Kidney capillary endothelial cell (primary cell): Measurements from ENCODE around the gene TFPI2.
A peak's percentile ranks its signal among the peaks of the same experiment; 100 is the strongest.
"Not testable (repeated sequence)": the region's sequence is repeated elsewhere in the genome, so short reads cannot be mapped to it uniquely, and the experiment has no call there.

Experiments
- DNase-seq: peaks from one replicate; pipeline ENCODE4 v3.0.0-alpha.2; 2018; ENCODE audit warnings: low spot score

The TFPI2 gene, protein sequence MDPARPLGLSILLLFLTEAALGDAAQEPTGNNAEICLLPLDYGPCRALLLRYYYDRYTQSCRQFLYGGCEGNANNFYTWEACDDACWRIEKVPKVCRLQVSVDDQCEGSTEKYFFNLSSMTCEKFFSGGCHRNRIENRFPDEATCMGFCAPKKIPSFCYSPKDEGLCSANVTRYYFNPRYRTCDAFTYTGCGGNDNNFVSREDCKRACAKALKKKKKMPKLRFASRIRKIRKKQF

DNA sequence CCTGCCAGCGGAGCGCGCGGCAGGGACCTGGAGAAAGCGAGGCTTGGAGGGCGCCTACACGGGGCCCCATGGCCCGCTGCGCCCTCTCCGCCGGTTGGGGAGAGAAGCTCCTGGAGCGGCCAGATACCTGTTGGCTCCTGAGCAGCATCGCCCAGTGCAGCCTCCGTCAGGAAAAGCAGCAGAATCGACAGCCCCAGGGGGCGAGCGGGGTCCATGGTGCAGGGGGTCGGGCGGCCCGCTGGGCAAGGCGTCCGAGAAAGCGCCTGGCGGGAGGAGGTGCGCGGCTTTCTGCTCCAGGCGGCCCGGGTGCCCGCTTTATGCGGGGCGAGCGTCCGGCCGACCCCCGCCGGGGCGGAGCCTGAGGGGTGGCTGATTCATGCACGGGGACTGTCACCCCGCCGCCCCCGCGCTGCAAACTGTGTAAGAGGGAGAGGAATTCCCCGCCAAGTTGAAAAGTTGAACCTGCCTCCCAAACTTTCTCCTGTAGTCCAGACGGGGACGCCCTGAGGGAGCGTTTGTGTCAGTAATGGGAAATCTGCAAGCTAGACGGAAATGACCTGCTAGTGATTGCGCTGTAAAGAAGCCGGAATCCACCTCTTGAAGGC is at the start of gene TFPI2:
TFPI2 (minus strand) TSS at position 290 of the 605 bp plus-strand sequence; CDS start at position 215, 75 bp downstream.
- peak; percentile 46 for DNase-seq

DNA sequence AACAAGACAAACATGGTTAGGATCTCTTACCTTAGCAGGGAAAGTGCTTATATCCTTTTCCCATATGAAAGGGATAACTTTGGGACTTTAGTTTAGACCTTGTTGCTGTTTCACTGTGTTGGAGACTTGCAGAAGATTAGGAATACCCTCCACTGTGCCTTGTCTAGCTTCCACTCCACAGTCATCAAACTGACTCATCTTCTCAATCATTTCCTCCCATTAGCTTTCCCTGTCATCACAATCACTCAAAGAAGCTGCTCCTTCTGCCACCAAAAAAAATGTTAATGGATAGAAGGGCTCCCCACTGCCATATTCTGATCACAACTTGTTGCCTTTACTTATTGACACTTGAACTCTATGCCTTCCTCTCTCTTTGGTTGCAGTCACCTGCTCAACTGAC is 47.7 kb upstream of the TFPI2 start:
- peak; percentile 44 for DNase-seq

DNA sequence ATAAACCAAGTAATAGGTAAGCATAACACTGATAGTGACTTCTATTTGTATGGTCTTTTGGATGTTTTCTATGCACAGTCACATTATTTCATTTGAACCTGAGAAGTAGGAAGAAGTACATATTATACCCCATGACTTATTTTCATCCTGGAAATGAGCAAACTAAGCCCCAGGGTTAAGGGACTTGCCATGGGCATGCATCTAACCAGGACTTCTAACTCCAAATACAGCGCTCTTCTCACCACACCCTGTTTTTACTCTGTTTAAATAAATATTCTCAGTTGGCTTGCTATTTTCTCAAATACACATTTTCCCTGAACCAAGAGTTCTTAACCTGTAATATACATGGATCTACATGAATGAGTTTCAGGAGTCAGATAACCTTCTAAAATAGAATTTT is 47.3 kb upstream of the TFPI2 start:
- no peak for DNase-seq

DNA sequence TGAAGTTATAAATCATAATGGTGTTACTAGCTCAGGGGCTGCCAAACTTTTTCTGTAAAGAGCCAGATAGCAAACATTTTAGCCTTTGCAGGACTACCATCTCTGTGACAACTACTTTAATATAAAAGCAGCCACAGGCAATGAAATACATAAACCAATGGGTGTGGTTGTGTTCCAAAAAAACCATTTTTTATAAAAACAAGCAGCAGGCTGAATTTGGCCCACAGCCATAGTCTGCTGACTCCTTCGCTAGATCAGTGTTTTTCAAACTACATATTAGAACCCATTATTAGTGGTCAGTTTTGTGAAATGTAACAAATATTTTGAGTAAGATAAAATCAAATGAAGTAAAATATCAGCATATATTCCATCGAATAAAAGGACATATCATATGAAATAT is 44.5 kb upstream of the TFPI2 start:
- DNase-seq: no peak

DNA sequence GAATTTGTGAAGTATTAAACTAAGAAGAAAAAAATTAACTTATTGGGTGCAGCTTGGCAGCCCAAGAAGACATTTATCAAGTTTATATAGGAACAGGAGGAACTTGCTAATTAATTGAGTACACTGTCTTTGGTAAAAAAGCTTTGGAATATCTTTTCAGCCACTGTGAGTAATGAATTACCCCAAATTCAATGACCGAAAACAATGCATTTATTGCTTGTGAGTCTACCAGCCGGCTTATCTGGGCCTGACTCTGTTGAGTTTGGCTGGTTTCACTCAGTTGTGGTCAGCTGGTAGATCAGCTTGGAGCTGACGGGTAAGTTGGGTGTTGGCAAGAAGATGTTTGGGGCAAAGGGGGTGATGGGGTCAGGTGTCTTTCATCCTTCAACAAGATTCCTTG is 42.6 kb upstream of the TFPI2 start:
- DNase-seq: no peak

DNA sequence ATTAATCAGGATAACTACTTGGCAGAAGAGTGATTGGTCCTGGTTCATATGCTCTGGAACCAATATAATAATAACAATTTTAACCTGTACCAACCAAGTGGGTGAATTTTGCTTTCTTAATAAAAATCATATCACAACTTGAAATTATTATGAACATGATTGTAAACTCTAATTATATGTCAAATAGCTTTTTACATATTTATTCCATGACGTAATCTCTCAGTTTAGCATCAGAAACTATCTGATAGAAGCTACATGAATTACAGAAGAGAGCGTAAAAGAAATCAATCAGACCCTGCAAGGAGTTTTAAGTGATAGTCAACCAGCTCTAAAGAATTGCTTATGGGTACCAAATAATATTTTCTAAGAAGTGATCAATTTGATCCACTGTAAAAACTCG is 41.1 kb upstream of the TFPI2 start:
- no peak for DNase-seq

DNA sequence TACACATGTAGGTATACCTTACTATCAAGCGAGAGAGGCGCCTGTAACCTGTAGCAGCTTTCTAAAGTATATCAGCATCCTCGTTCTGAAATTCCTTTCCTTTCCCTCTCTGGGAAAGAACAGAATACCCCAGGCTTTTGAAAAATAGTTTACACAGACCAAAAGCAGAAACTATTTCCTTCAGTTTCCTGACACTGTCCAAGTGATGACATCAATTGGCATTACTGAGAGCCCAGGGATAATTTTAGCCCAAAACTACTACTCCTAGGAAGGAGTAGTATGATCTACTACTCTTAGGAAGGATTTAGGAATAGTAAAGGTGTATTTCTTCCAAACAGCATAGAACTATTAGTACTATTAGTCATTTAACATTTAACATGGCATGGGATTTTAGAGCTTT is 37.0 kb upstream of the TFPI2 start:
- DNase-seq: no peak

DNA sequence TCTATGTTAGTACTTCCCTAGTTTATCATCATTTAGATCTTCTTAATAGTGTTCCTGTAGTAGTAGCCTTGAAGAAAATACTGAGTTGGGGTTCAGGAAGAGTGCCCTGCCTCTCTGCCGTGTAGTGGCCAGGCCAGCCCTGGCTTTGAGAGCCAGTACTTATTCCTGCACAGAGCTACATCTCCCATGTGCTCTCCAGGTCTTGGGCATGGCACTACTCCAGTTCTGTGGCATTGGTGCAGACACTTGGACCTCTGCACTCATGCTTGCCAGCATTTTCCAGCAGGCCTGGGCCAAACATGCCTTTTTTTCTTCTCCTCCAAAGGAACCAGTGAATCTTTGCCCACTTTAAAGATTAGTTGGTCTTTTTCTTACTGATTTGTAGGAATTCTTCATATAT is 36.2 kb upstream of the TFPI2 start:
- DNase-seq: no peak

DNA sequence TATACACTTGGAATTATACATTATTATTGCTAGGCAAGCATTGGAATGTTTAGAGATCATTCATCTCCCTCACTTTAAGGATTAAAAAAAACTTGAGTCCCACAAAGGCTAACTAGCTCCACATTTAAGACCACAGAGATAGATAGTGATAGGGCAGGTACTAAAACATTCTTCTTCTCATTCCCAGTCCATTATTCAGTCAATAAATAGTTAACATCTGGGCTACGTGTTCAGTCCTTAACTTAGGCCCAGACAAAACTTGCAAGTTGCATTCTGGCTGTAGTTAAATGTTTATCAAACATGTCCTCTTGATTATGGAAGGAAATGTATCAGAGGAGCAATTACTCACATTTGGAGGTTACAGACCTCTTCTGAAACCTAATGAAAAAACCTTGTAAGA is 33.4 kb upstream of the TFPI2 start:
- DNase-seq: no peak

DNA sequence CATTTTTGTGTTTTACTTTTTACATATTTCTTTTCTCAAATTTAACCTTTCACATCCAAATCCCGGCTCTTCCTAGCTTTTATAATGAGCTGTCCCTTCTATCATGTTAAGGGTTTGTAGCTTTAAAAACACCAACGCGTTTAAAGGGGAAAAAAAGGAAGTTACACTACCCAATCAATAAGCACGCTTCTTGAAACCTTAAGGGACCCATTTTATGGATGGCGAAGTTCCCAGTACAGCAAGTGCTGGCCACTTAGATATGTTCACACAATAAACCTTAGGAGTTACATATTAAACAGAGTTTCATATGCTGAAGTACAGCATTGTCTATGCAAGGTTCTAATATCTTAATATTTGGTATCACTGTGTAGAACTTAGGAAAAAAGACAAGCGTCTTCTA is 32.7 kb upstream of the TFPI2 start:
- DNase-seq: no peak

DNA sequence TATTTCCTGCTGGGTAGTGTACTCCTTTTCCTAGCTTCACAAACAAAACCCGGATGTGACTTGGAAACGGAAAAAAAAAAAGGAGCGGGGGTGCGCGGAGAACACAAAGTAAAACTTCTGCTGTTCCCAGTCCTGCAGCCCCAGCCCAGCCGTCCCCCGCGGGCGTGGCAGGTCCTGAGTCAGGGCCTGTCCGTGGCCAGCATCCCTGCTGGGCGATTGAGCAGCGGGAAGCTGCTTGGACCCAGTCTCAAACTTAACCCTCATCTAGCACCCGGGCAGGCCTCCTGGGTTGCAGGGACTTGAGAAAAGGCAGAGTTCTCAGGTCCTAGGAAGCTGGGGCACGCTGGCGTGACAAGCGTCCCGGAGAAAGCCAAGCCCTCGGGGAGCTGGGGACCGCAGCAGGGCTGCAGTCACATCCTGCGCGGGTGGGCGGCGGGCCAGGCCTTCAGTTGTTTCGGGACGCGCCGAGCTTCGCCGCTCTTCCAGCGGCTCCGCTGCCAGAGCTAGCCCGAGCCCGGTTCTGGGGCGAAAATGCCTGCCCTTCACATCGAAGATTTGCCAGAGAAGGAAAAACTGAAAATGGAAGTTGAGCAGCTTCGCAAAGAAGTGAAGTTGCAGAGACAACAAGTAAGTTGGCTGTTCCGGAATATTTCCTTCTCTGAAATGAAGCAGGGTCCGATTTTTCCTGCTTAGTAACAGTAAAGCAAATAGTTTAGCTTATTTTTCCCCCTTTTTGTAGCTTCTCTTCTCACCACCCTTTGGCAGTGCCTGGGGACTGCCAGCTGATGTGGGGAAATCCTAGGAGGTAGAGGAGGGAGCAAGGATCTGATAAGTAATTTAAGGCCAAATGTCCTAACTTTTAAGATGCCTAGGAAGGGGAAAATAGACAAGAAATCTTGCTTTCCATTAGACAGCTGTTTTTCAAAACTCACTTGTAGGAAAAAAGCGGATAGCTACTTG is 31.3 kb upstream of the TFPI2 start, which contains the start of gene GNG11:
GNG11 (plus strand) TSS at position 129 of the 960 bp plus-strand sequence; CDS start at position 532, 403 bp downstream.
- DNase-seq: peak; percentile 83

DNA sequence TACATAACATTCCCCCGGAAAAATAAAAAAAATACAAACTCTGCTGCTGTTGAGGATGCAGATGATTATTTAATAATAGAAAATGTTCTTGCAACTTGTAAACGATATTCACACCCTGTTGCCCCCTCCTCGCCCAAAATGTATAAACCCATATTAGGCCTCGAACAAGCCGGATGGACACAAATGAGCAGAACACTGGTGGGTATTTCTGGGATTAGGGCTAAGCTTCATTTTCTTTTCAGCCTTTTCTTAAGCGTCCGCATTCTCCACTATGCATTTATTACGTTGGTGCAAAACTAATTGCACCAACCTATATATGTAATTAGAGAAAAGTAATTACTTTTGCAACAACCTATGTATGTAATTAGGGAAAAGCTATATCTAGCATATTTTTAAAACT is 30.6 kb upstream of the TFPI2 start:
- no peak for DNase-seq

DNA sequence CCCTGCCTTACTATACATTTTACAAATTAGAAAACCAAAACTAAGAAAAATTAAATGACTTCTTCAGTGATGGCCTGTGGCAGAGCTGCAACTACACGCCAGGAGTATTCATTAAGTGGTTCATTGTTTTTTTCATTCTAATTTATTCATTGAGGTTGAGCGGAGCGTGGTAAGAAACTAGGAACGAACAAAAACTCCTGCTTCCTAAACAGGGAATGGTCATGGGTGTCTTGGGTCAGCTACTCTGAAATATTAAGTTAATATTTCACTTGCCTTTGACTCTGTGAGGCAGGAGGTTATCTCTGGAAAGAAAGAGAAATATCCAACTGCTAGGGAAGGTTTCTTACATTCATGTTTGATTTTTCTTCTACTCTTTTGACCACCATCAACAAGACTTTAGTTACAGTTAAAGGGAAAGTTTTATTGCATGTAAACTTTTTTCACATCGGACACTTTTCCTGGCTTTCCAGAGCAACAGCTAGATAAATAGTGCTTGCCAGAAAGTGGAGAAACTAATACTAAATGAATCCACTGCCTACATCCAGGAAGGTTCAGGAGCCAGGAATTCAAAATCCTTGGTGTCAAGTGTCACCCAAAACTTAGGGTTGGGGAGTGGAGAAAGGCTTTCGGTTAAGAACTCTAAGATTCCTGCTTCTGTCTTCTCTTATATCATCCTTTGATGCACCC is 30.1 kb upstream of the TFPI2 start:
- no peak for DNase-seq

DNA sequence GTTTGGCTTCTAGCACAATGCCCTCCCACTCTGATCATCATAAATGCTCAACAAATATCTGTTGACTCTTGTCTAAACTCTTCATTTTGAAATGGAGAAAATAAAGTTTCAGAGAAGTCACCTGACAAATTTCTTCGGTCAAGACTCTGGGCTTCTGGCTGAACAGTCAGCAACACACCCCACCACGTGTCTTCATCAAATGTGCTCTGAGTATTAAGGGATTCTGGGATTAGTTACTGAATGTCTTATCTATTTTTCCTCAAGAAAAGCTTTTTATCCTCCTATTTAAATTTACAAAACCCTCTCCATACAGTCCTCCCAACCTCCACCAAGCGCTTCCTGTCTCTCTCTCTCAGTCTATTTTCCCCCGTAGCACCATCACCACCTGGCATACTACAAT is 25.8 kb upstream of the TFPI2 start:
- DNase-seq: not testable (repeated sequence)

DNA sequence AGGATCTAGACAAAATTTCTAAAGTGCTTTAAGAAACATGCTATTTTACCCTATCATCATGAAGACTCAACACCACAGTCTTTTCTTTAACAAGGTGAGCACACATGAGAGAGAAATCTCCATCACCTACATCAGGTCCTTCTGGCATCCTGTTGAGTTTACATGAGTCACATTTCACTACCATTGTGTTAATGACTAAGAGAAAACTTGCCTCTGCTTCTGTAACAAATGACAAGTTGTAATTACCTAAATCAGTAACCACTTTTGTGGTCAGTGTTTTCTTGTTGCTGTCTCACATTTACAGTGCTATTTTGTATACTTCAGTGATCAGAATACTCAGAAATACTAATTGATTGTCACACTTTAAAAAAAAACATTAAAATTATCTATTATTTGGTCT is 25.3 kb upstream of the TFPI2 start:
- DNase-seq: not testable (repeated sequence)

DNA sequence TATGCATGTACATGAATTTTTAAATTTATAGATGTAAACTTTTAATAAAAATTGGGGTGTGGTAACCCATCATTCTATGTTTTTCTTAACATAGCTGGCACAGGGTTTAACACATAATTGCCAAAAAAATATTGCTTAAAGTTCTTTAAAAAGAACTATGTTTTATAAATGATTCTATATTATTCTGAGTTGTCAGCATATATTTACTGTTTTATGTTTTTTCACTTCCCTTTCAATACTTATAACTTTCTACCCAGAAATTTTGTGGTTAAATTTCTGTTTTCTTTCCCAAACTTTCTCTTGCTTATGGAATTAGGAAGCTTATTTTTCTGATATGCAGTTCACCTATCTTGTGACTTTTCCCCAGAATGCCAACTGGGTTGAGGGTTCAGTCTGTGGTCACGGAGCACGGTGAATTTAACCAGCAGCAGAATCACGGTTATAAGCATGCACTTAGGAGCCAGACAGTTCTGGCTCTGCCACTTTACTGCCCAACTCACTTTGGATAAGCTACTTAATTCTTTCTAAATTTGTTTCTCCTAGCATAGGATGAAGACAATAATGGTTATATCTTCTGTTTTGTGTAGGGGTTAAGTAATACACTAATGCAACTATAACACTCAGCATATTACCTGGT is 24.8 kb upstream of the TFPI2 start:
- not testable (repeated sequence) for DNase-seq

DNA sequence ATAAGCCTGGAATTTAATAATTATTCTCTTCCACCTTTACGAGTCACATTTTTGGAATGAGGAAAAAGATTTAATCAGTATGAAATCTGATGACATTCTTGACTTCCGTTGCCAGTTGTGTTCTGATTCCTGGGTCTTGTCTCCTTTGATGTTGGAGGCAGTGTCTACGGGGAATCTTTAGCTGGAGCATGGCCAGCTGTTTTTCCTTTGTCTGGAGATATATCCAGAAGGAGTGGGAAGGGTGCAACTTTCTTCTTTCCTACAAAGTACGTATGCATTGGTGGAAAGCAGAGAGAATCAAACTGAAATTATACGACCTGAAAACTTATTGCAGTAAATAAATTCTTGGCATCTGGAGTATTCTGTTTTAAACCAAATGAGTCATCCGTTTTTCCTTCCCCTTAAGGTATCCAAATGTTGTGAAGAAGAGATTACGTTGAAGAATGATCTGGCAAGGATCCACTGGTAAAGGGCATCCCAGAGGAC is 24.1 kb upstream of the TFPI2 start:
- DNase-seq: peak; percentile 64

DNA sequence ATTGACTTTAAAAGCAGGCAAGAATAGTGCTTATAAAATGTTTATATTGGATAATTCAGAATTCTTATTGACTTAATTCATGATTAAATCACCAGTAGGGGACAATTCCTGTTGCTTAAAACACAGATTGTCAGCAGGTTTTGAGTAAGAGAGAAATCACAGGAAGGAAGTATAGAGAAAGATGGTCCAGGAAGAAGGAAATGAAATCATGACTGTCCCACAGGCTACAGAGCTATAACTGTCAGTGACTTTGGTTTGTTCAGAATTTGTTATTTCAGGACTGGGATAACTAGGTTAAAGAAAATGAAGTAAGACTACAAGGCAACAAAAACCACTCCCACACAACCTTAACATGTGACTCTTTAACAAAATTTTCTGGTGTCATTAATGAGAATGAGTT is 22.6 kb upstream of the TFPI2 start:
- DNase-seq: no peak

DNA sequence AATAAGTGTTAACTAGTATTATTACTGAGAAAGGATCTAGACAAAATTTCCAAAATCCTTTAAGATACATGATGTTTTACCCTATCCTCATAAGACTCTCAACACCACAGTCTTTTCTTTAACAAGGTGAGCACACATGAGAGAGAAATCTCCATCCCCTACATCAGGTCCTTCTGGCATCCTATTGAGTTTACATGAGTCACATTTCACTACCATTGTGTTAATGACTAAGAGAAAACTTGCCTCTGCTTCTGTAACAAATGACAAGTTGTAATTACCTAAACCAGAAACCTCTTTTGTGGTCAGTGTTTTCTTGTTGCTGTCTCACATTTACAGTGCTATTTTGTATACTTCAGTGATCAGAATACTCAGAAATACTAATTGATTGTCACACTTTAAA is 21.1 kb upstream of the TFPI2 start:
- DNase-seq: not testable (repeated sequence)

DNA sequence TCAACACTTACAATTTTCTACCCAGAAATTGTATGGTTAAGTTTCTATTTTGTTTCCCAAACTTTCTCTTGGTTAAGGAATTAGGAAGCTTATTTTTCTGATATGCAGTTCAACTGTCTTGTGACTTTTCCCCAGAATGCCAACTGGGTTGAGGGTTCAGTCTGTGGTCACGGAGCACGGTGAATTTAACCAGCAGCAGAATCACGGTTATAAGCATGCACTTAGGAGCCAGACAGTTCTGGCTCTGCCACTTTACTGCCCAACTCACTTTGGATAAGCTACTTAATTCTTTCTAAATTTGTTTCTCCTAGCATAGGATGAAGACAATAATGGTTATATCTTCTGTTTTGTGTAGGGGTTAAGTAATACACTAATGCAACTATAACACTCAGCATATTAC is 20.7 kb upstream of the TFPI2 start:
- DNase-seq: not testable (repeated sequence)
